ENCODE results near the gene AQP12A. TPM values are rescaled to one million over a fixed set of nuclear protein-coding genes. Genes with fewer than 3 reads are reported as not detected.
"Not testable (repeated sequence)": the region's sequence is repeated elsewhere in the genome, so short reads cannot be mapped to it uniquely, and the experiment has no call there.

AQP12A gene
- total RNA-seq, 1 donor = not detected

DNA sequence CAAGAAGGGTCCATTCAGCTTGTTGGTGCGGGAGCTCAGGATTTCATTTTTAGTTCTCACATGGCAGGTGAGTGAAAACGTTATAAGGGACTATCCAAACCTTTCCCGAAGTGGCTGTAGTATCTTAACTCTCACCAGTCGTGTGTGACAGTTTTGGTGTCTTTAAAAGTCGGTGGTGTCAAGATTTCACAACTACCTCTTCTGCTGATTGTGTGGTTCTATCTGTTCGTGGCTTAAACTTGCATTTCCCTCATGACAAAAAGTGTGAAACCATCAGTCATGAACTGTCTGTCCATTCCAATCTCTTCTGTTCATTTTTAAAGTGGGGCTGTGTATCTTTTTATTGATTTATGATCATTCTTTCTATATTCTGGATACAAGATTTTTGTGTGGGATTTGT is 5.2 kb upstream of the AQP12A start:
- no peak overlapping the region for H3K4me3 ChIP-seq (ENCODE audit: low read depth, low read length)
- DNase-seq (ENCODE audit: low read depth) = no peak
- no peak for TF ChIP-seq CTCF (IDR thresholded peaks at IDR 0.05; ENCODE audit: insufficient read depth, low read length)

DNA sequence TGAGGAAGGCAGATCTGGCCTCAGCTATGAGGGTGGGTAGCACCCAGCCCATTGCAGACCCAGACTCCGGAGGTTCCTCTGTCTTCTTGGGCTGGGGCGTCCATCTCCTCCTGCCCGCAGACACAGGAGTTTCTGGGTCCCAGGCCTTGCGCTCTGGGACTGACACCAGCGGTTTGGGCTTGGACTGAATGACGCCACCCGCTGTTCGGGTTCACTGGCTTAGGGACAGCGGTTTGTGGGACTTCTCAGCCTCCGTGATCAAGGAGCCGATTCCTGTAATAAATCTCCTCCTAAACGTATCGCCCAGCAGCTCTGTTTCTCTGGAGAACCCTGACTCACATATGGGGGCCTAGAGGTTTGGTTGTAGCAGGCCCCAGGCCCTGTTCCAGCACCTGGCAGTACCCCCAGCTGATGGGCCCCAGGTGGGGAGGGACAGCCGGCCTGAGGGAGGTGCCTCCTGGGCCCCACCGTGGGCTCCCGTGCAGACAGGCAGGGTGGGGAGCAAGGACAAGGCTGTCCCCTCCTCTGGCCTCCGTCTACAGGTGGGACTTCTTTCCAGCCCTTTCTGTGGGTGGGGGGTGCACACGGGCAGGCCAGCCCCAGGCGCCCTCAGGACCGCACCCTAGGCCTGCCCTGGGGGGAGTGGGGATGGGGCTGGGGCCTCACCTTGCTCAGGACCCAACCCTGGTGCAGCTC is 4.5 kb upstream of the AQP12A start:
- H3K4me3 ChIP-seq (ENCODE audit: low read depth, low read length) = no peak overlapping the region
- TF ChIP-seq CTCF (IDR thresholded peaks at IDR 0.05; ENCODE audit: insufficient read depth, low read length) = no peak
- no peak for DNase-seq (ENCODE audit: low read depth)

DNA sequence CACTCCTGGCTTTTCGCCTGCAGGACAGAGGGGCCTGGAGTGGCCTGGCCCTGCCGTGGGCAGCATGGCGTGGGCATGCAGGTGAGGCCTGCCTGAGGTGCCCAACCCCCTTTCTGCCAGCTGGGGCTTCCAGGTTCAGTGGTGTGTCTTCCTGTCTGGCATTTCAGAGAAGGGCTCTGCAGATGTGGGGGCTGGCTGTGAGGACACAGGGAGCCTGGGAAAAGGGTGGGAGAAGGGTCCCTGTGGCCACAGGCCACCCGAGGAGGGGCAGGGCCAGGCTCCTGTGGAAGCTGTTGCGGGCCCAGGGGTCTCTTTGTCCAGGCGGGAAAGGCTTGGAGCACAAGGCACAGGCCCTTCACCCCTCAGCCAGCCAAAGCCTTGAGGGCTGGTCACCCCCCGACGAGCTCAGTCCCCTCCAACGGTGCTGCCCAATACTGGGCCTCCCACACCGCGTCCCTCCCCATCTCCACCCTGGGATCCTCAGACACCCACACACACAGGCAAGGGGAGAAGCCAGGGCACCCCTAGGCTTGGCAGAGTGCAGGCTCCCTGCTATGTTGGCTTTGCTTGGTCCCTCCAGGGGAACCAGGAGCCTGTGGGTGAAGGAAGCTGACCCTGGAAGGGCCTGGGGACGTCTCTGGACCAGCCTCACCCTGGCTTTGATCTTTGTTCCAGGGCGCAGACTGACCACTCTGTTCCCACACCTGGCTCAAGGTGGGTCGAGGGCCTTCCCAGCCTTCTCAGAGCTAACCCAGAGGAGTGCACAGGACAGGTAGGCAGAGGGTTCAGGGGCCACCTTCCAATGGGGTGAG is 3.7 kb upstream of the AQP12A start:
- no peak for TF ChIP-seq CTCF (IDR thresholded peaks at IDR 0.05; ENCODE audit: insufficient read depth, low read length)
- DNase-seq (ENCODE audit: low read depth) = no peak
- H3K4me3 ChIP-seq (ENCODE audit: low read depth, low read length) = no peak overlapping the region

DNA sequence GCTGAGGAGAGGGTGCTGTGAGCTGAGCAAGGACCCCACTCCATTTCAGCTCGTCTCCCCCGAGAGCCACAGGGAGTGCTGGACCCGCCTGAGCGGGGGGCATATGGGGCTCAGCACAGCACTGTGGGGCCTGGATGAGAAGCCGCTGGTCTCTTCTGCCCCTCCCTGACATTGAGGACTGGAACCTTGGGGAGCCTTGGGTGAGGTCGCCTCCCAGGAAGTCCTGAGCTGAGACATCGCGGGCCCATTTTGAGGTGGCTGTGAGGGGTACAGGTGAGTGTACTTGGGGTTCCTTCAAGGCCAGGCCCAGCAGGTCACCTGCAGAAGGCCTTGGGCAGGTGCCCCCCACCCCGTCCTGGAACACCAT is 3.1 kb upstream of the AQP12A start:
- H3K4me3 ChIP-seq (ENCODE audit: low read depth, low read length) = no peak overlapping the region
- DNase-seq (ENCODE audit: low read depth) = no peak
- TF ChIP-seq CTCF (IDR thresholded peaks at IDR 0.05; ENCODE audit: insufficient read depth, low read length) = no peak

GRCh38 chr2:240689975-240690374 is 1.7 kb upstream of the AQP12A start:
- no peak overlapping the region for H3K4me3 ChIP-seq (ENCODE audit: low read depth, low read length)
- no peak for TF ChIP-seq CTCF (IDR thresholded peaks at IDR 0.05; ENCODE audit: insufficient read depth, low read length)
- DNase-seq (ENCODE audit: low read depth) = no peak

DNA sequence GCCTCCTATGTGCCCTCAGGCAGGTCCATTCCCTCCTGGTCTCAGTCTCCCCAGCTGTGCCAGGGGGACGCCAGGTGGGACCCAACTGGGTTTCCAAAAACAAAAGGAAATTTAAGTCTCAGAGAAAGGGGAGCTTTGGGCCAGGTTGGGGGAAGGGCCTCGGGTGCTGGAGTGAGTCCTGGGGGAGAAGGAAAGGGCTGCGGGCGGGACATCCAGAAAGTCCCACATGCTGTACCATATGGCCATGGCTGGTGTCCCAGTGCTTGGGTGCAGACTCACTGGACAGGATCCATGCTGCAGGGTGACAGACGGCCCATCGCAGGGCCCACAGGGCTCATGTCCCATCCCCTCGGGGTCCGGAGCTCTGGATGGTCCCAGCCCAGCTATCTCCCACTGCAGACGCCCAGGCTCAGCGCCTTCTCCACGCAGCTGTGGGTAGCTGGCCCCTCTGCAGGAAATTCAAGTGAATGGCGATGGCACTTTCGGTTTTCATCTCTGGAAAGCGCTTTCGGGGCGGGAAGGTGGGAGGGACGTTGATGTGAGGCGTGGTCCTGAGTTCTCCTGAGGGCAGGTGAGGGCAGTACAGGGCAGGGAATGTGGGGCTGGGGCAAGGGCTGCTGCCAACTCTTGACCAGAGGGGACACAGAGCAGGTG is 1.1 kb upstream of the AQP12A start:
- DNase-seq (ENCODE audit: low read depth); H3K4me3 ChIP-seq (ENCODE audit: low read depth, low read length): not testable (repeated sequence)

DNA sequence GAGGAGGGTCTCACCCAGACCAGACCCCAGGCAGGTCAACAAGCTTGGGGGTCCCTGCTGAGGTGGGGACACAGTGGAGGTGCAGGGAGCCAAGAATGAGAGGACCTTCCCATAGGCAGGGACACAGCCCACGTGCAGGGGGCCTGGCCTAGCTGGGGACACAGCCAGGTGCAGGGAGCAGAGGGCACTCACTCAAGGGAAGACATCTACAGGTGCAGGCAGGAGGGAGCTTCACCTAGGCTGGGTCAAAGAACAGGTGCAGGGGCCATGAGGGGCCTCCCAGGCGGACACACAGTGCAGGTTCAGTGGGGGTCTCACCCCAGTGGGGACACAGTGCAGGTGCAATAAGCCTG is 615 bp upstream of the AQP12A start:
- not testable (repeated sequence) for H3K4me3 ChIP-seq (ENCODE audit: low read depth, low read length); DNase-seq (ENCODE audit: low read depth)

GRCh38 chr2:240692583-240693561 is 1.2 kb downstream of the AQP12A start:
- H3K4me3 ChIP-seq (ENCODE audit: low read depth, low read length); DNase-seq (ENCODE audit: low read depth): not testable (repeated sequence)

DNA sequence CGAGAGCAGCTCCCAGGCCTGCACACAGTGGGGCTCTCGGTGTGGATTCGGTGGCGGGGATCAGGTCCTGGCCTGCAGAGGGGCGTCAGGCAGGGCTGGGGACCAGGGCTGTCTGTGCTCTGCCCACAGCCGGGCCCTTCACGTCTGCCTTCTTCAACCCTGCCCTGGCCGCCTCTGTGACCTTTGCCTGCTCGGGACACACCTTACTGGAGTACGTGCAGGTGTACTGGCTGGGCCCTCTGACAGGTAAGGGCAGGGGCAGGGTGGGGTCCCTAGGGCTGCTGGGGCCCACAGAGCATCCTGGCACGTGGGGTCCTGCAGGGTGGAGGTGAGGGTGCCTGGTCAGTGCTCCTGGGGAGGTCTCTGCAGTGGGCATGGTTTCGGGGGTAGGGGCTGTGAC is 2.6 kb downstream of the AQP12A start:
- not testable (repeated sequence) for H3K4me3 ChIP-seq (ENCODE audit: low read depth, low read length); DNase-seq (ENCODE audit: low read depth)

DNA sequence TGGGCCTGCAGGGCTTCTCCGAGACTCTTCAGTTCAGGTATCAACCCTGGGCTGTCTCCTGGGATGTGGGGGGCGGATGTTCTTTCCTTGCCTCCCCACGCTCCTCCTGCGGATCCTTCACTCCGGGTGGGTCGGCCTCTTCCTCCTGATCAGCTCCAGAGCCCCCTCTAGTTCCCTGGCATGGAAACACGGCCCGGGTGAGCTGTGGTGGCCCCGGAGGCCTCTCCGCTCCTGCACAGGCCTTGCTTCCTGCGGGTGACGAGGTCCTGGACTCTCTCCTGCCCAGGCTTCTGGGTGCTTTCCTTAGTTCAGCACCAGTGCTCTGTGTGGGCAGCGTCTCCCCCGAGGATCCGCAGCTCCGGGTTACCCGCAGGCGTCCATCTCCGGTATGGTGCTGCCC is 3.9 kb downstream of the AQP12A start:
- not testable (repeated sequence) for DNase-seq (ENCODE audit: low read depth); H3K4me3 ChIP-seq (ENCODE audit: low read depth, low read length)

- not testable (repeated sequence) for DNase-seq (ENCODE audit: low read depth); H3K4me3 ChIP-seq (ENCODE audit: low read depth, low read length)
These were observed 4.8 kb downstream of the AQP12A start for GRCh38 chr2:240696469-240696868.

All from fibroblast of the aortic adventitia (primary cell).